ENCODE data around the gene DUSP2. TPM values are rescaled to one million over a fixed set of nuclear protein-coding genes. Genes with fewer than 3 reads are reported as not detected.

Gene DUSP2, protein sequence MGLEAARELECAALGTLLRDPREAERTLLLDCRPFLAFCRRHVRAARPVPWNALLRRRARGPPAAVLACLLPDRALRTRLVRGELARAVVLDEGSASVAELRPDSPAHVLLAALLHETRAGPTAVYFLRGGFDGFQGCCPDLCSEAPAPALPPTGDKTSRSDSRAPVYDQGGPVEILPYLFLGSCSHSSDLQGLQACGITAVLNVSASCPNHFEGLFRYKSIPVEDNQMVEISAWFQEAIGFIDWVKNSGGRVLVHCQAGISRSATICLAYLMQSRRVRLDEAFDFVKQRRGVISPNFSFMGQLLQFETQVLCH
- 100 to 1,000 TPM; 311 to 313 TPM for total RNA-seq

DNA sequence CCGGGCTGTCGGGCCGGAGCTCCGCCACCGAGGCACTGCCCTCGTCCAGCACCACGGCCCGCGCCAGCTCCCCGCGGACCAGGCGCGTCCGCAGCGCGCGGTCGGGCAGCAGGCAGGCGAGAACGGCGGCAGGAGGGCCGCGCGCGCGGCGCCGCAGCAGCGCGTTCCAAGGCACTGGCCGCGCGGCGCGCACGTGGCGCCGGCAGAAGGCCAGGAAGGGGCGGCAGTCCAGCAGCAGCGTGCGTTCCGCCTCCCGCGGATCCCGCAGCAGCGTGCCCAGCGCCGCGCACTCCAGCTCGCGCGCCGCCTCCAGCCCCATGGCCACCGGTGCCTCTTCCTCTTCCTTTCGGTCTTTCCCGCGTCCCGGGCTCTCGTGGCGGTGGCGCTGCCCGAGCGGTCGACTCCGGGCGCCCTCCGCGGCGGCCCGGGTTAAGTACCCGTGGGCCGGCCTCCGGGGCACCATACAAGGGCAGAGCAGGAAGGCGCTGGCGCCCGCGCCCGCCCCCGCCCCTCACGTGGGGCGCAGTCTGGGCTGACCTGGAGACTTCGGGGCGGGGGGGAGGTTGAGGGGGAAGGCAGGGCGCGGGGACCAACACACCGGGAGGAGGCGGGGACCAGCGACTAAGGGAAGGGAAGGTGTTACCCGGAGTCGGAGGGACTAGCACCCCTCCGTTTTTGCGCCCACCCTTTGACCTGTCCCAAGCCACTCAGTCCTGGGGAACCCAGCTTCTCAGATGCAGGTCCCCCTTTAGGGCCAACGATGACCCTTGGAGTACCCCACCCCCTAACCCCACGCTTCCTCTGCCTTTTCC lies at the start of gene DUSP2:
Gene DUSP2, minus strand, starts transcription at position 405 of the 812 bp plus-strand sequence. Its CDS starts 86 bp downstream, at position 319.
- Mint-ChIP-seq H3K36me3 (ENCODE audit: low read depth) (peaks cover 34% of the 10 kb centered on the region), H3K27ac (peak within 1 kb of the TSS; percentile 98), H3K9me3 (no peaks in the 10 kb centered on the region), H3K4me1 (ENCODE audit: low read depth) (peaks cover 53% of the 10 kb centered on the region), H3K27me3 (no peaks in the 10 kb centered on the region), H3K4me3 (peak within 1 kb of the TSS; percentile 98)
- ATAC-seq (peak; percentile 47), DNase-seq (peak; percentile 96)
- TF ChIP-seq, protein P1, sequence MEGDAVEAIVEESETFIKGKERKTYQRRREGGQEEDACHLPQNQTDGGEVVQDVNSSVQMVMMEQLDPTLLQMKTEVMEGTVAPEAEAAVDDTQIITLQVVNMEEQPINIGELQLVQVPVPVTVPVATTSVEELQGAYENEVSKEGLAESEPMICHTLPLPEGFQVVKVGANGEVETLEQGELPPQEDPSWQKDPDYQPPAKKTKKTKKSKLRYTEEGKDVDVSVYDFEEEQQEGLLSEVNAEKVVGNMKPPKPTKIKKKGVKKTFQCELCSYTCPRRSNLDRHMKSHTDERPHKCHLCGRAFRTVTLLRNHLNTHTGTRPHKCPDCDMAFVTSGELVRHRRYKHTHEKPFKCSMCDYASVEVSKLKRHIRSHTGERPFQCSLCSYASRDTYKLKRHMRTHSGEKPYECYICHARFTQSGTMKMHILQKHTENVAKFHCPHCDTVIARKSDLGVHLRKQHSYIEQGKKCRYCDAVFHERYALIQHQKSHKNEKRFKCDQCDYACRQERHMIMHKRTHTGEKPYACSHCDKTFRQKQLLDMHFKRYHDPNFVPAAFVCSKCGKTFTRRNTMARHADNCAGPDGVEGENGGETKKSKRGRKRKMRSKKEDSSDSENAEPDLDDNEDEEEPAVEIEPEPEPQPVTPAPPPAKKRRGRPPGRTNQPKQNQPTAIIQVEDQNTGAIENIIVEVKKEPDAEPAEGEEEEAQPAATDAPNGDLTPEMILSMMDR (IDR thresholded peaks at IDR 0.05), result no peak
- CTCF ChIA-PET, result interaction anchor here (1.5 to 14.1 kb wide), 5 partner anchors 13 to 60 kb away, joined by 3 to 540 read pairs (median 9); no protein-coding TSS in a partner anchor
- POLR2A ChIA-PET, result interaction anchor here (0.6 to 14.8 kb wide), 8 partner anchors 9 to 569 kb away, joined by 3 to 690 read pairs (median 20); partner anchors contain the start of genes CIAO1 and STARD7
- intact Hi-C loops (cut with micrococcal nuclease), result loop anchor here (10.0 kb wide), 2 partner anchors 180 to 390 kb away; partner anchors contain the start of genes ARID5A and ITPRIPL1

DNA sequence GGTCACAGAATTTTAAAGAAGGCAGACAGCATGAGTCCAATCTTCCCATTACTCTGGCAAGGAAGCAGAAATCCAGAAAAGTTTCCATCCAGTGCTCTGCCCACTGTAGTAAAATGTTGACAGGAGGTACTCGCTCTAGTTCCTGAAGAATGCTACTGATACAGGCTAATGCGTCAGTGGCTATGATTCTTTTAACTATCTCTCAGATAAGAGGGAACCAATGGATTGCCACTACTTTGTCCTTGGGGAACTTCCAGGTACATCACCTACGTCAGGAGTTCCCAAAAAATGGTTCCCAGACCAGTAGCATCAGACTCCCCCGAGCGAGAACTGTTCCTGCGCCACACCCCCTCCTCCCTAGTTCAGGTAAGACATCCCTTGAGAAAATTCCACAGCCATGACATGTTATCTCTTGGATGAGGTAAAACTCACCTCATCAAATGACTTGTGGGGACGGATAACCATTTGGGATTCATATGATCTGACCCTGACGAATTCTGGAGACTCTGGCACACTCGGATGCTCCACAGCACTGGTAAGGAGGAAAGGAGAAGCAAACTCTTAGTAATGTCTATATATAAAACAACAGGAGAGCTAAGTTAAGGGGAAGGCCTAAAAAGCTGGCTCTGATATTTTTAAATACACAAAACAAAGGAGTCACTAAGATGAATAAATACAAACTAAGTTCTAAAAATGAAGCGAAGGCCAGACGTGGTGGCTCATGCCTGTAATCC lies 46.9 kb upstream of the DUSP2 start:
- H3K27me3 Mint-ChIP-seq, result no peaks in the 10 kb centered on the region
- TF ChIP-seq, protein P1 (IDR thresholded peaks at IDR 0.05), result no peak
- no peak overlapping the region for H3K4me3 Mint-ChIP-seq
- peaks cover 45% of the 10 kb centered on the region for H3K36me3 Mint-ChIP-seq (ENCODE audit: low read depth)
- ChIA-PET POLR2A (interaction anchor here (0.9 to 2.0 kb wide), 4 partner anchors 10 to 16 kb away, joined by 3 to 7 read pairs (median 4); partner anchors contain the start of gene STARD7), CTCF (interaction anchor here (1.0 to 2.5 kb wide), 5 partner anchors 12 to 79 kb away, joined by 3 to 8 read pairs (median 5); no protein-coding TSS in a partner anchor)
- peak overlapping the region; percentile 4 for H3K27ac Mint-ChIP-seq
- intact Hi-C loops (cut with micrococcal nuclease), result no loop called here
- H3K4me1 Mint-ChIP-seq (ENCODE audit: low read depth), result peaks cover 3% of the 10 kb centered on the region
- DNase-seq, result no peak
- no peak for ATAC-seq
- H3K9me3 Mint-ChIP-seq, result no peaks in the 10 kb centered on the region

DNA sequence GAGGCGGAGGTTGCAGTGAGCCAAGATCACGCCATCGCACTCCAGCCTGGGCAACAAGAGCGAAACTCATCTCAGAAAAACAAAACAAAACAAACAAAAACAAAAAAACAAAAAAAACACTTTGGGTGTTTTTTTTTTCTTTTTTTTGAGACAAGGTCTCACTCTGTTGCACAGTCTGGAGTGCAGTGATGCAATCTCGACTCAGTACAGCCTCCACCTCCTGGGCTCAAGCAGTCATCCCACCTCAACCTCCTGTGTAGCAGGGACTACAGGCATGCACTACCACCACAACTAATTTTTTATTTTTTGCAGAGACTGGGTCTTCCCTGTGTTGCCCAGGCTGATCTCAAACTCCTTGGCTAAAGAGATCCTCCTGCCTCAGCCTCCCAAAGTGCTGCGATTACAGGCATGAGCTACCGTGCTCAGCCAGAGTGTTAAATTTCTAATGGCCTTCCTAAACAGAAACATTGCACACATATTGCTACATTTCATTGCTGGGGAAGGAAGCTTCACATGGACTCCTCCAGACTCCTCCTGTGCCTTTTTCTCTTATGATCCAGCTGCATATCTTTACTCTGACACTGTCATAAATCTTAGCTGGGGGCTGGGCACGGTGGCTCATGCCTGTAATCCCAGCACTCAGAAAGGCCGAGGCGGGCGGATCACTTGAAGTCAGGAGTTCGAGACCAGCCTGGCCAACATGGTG lies 43.7 kb upstream of the DUSP2 start:
- no peaks in the 10 kb centered on the region for H3K9me3 Mint-ChIP-seq
- no peak overlapping the region for H3K4me3 Mint-ChIP-seq
- TF ChIP-seq, protein P1 (IDR thresholded peaks at IDR 0.05), result no peak
- H3K4me1 Mint-ChIP-seq (ENCODE audit: low read depth), result no peaks in the 10 kb centered on the region
- peaks cover 55% of the 10 kb centered on the region for H3K36me3 Mint-ChIP-seq (ENCODE audit: low read depth)
- H3K27me3 Mint-ChIP-seq, result no peaks in the 10 kb centered on the region
- ChIA-PET POLR2A (no interaction called here), CTCF (no interaction called here)
- H3K27ac Mint-ChIP-seq, result no peak overlapping the region
- intact Hi-C loops (cut with micrococcal nuclease), result no loop called here
- ATAC-seq, result no peak
- no peak for DNase-seq

DNA sequence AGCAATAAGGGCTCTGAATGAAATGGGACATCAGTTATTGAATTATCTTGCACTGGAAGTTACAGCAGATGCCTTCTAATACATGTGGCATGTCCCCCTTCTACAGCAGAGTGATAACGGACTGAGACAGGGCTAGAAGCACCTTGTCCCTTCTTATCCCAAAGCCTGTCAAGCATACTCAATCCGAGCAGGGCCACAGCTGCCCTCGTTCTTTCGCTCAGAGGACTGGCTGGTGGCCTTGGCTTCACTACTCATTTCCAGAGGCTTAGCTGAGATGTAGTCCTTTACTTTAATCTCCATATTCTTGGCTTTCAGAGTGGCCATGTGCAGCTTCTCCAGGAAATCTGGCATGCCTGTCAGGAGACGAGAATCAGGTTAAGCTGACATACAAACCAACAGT lies 41.3 kb upstream of the DUSP2 start:
- TF ChIP-seq, protein P1 (IDR thresholded peaks at IDR 0.05), result no peak
- peak overlapping the region; percentile 25 for H3K27ac Mint-ChIP-seq
- H3K4me1 Mint-ChIP-seq (ENCODE audit: low read depth), result peaks cover 3% of the 10 kb centered on the region
- no peaks in the 10 kb centered on the region for H3K27me3 Mint-ChIP-seq
- no peak overlapping the region for H3K4me3 Mint-ChIP-seq
- intact Hi-C loops (cut with micrococcal nuclease), result no loop called here
- DNase-seq, result no peak
- peaks cover 36% of the 10 kb centered on the region for H3K36me3 Mint-ChIP-seq (ENCODE audit: low read depth)
- ChIA-PET CTCF (interaction anchor here (1.3 to 3.2 kb wide), 4 partner anchors 10 to 164 kb away, joined by 3 to 10 read pairs (median 4); no protein-coding TSS in a partner anchor), POLR2A (interaction anchor here (1.1 kb wide), 1 partner anchor 11 kb away, joined by 3 read pairs; no protein-coding TSS in a partner anchor)
- no peaks in the 10 kb centered on the region for H3K9me3 Mint-ChIP-seq
- no peak for ATAC-seq

Data from activated CD8-positive, alpha-beta T cell treated with anti-CD3 and anti-CD28 coated beads for 36 hours (primary cell).